Globus pallidus (tissue), 1 donor: ENCODE data around the gene LPCAT2.

Experiments
- DNase-seq: peaks from one replicate; pipeline ENCODE4 v3.0.0-alpha.2; 2015; ENCODE audit warnings: low spot score

The LPCAT2 gene

GRCh38 chr16:55555436-55555835, 46.6 kb downstream of the LPCAT2 start:
- DNase-seq, result no peak

- DNase-seq, result no peak
Observed at GRCh38 chr16:55557186-55557585, 48.3 kb downstream of the LPCAT2 start.

GRCh38 chr16:55559233-55559632, 50.4 kb downstream of the LPCAT2 start:
- DNase-seq, result no peak

- no peak for DNase-seq
Observed at GRCh38 chr16:55559933-55560516, 51.2 kb downstream of the LPCAT2 start.

- DNase-seq, result no peak
Observed at GRCh38 chr16:55561319-55561848, 52.5 kb downstream of the LPCAT2 start.

- DNase-seq, result no peak
Observed at GRCh38 chr16:55562936-55563335, 54.1 kb downstream of the LPCAT2 start.

- DNase-seq, result no peak
Observed at GRCh38 chr16:55563797-55564196, 54.9 kb downstream of the LPCAT2 start.

GRCh38 chr16:55565086-55565485, 56.2 kb downstream of the LPCAT2 start:
- DNase-seq, result no peak

GRCh38 chr16:55566432-55567175, 57.7 kb downstream of the LPCAT2 start, which contains the start of gene CAPNS2:
Gene CAPNS2, plus strand, starts transcription at chr16:55566684. Its CDS starts 73 bp downstream, at chr16:55566757.
- no peak for DNase-seq

GRCh38 chr16:55567382-55567781, 58.5 kb downstream of the LPCAT2 start:
- no peak for DNase-seq

- DNase-seq, result no peak
Observed at GRCh38 chr16:55568207-55568606, 59.3 kb downstream of the LPCAT2 start.

GRCh38 chr16:55569025-55569424, 60.2 kb downstream of the LPCAT2 start:
- no peak for DNase-seq

GRCh38 chr16:55570159-55570558, 61.3 kb downstream of the LPCAT2 start:
- no peak for DNase-seq

- no peak for DNase-seq
Observed at GRCh38 chr16:55571191-55571897, 62.5 kb downstream of the LPCAT2 start.

GRCh38 chr16:55572439-55572838, 63.6 kb downstream of the LPCAT2 start:
- DNase-seq, result no peak

- no peak for DNase-seq
Observed at GRCh38 chr16:55574811-55575210, 65.9 kb downstream of the LPCAT2 start.

- no peak for DNase-seq
Observed at GRCh38 chr16:55575496-55575895, 66.6 kb downstream of the LPCAT2 start.

- DNase-seq, result no peak
Observed at GRCh38 chr16:55576384-55576783, 67.5 kb downstream of the LPCAT2 start.

- DNase-seq, result peak; percentile 45
Observed at GRCh38 chr16:55577887-55578286, 69.0 kb downstream of the LPCAT2 start.

- no peak for DNase-seq
Observed at GRCh38 chr16:55585631-55586030, 76.8 kb downstream of the LPCAT2 start.

- no peak for DNase-seq
Observed at GRCh38 chr16:55588799-55589198, 79.9 kb downstream of the LPCAT2 start.

GRCh38 chr16:55592306-55592705, 83.4 kb downstream of the LPCAT2 start:
- DNase-seq, result no peak

GRCh38 chr16:55597928-55598327, 89.1 kb downstream of the LPCAT2 start:
- DNase-seq, result no peak
